HG03520 (cell line): ENCODE data around the gene TSPAN5.
"Not testable (repeated sequence)": the region's sequence is repeated elsewhere in the genome, so short reads cannot be mapped to it uniquely, and the experiment has no call there.

Source experiments
- ATAC-seq: cut with Tn5 transposase; IDR thresholded peaks from one replicate; pipeline ENCODE4 v1.9.1; 2021; ENCODE audit warnings: mild to moderate bottlenecking, moderate library complexity; ENCODE audit not compliant: unreplicated experiment

Gene TSPAN5

DNA sequence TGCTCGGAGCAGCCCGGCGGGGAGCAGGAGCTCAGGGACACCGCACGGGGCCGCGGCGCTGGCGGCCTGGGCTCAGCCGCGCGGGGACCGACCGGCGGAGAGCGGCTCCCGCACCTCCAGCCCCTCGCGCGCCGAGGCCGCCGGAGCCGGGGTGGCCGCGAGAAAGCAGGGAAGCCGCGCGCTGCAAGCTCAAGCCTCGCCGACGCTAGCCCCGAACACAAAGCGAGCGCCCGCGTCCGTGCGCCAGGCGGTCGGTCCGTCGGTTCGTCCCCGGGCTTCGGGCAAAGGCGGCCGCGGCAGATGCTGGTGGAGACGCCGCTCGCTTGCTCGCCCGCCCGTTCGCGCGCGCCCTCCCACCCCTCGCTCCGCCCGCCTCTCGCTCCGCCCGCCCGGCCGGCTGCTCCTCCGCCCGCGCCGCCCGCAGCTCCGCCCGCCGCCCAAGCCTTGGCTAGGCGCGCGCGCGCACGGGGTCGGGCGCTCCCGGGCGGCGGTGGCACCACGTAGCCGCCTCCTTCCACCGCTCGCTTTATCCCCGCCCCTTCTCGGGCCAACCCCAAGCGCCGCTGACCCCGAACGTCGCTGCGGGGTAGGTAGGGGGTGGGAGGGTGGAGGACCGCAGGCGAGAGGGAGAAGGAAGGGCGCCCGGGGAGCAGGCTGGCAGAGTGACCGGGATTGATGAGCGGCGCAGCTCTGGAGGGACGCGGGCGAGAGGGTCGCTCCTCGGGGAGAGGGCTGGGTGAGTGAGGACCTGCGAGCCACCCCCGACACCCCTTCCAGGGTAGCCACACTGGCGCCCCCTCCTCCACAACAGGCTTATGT lies at the start of gene TSPAN5:
Gene TSPAN5, minus strand, starts transcription at position 325 of the 819 bp plus-strand sequence.
- ATAC-seq = peak; percentile 60

- no peak for ATAC-seq
Observed at GRCh38 chr4:98706935-98707334, 48.5 kb upstream of the TSPAN5 start.

DNA sequence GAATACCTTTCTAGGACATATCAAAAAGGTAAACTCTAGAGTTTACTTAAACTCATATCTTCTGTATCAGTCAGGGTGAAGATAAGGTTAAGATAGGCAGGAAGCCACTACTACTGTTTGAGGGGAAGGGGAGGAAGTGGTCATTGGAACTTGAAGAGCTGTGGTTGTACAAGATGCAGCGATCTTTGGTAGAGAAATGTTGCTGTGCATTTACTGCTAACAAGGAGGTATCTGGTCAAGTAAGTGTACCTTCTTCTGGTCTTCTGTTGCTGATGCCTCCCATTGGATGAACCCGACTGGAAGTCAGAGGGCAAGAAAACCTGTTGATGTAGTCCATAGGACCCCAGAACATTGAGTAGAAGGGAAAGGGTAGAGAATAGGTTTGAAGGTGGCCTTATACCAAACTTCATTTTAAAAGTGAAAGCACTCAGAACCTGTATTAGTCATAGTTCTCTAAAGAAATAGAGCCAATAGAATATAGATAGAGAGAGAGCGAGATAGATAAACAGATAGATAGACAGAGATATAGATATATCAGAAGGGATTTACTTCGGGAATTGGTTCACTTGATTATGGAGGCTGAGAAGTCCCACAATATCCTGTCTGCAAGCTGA lies 47.9 kb upstream of the TSPAN5 start:
- ATAC-seq = no peak

DNA sequence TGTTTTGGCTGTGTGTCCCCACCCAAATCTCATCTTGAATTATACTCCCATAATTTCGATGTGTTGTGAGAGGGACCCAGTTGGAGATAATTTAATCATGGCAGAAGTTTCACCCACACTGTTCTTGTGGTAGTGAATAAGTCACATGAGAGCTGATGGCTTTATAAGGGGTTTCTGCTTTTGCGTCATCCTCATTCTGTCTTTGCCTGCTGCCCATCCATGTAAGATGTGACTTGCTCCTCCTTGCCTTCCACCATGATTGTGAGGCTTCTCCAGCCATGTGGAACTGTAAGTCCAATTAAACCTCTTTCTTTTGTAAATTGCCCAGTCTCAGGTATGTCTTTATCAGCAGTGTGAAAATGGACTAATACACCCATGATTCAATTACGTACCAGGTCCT lies 47.2 kb upstream of the TSPAN5 start:
- not testable (repeated sequence) for ATAC-seq

GRCh38 chr4:98700656-98701055 lies 42.2 kb upstream of the TSPAN5 start:
- ATAC-seq = no peak

- no peak for ATAC-seq
Observed at GRCh38 chr4:98694076-98694475, 35.7 kb upstream of the TSPAN5 start.

- no peak for ATAC-seq
Observed at GRCh38 chr4:98692411-98692810, 34.0 kb upstream of the TSPAN5 start.

DNA sequence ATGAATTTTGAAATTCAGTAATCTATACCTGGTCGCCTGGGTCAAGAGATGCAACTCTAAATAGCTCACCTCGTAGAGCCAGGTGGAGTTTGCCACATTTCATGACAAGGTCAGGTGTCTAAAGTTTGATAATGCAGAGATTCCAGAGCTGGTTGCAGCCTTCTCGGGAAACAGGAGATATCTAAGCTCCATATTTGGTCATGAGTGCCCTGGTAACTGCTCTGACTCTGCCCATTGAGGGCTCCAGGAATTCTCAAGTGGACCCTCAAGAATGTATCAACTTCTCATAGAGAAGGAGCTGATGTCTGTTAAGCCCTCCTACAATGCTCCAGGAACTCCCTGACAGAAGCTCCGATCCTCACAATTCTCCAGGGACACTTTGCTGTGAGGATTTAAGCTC lies 33.2 kb upstream of the TSPAN5 start:
- no peak for ATAC-seq

- ATAC-seq = no peak
Observed at GRCh38 chr4:98689507-98690174, 31.2 kb upstream of the TSPAN5 start.

GRCh38 chr4:98688411-98689290 lies 30.2 kb upstream of the TSPAN5 start:
- no peak for ATAC-seq

DNA sequence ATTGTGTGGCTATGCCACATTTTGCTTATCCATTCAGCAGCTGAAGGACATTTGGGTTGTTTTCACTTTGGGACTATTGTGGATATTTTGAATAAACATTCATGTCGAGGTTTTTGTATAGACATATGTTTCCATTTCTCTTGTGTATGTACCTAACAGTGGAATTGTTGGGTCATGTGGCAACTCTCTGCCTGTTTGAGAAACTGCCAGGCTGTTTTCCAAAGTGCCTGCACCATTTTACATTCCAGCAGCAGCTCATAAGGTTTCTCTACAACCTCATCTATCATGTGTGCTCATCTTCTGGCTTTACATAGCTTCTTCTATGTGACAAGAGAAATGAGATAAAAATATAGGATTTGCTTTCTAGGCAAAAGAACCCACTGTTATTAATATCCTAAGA lies 29.5 kb upstream of the TSPAN5 start:
- ATAC-seq = no peak

DNA sequence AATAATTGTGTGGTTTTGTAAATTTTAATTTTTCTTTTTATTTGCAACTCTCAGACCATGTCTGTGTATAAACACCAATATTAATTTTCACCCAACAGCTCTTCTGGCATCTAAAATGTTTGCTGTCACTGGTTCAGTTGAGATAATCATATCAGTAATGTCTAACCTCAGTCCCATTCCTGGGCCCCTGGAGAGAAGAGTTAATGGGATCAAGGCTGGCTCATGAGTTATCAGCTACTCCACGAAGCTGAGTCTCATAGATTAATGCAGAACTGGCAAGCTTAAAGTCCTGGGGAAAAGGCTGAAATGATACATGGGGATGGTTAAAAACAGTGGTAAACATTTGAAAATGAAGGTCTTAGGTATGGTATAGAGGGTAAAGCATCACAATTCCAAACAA lies 28.4 kb upstream of the TSPAN5 start:
- ATAC-seq = no peak

- no peak for ATAC-seq
Observed at GRCh38 chr4:98686043-98686707, 27.8 kb upstream of the TSPAN5 start.

DNA sequence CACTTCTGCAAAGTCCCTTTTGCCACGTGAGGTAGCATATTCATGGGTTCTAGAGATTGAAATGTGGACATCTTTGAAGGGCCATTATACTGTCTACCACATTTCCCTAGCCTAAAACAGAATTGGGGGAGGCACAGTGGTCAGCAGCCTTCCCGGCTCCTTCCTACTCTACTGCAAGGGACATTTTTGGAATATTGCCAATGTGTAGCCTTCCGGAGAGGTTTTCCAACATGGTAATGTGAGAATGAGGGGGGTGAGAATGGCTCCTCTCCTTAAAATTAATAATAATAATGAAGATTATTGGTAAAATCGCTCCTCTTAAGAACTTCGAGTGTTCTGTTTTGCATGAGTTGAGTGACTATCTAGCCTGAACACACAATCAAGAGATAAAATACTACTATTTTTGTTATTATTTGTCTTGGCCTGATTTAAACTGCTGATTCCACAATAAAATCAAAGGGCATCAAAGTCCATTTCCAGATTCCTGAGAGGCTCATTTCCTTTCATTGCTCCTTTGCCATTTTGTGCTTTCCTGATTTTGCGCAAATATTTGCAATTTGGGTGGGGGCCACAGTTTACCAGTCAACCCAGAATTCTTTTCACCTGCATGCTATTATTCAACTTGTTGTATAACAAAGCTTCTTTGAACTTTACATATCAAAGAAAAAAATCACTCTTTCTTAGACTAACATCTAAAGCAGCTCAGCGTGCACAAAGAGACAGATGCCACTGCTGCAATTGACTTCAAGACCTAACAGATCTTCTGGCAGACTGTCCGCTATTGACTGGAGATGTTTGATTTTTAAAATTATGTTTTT lies 27.0 kb upstream of the TSPAN5 start:
- no peak for ATAC-seq

GRCh38 chr4:98682719-98683118 lies 24.3 kb upstream of the TSPAN5 start:
- no peak for ATAC-seq

GRCh38 chr4:98680806-98681205 lies 22.4 kb upstream of the TSPAN5 start:
- no peak for ATAC-seq

DNA sequence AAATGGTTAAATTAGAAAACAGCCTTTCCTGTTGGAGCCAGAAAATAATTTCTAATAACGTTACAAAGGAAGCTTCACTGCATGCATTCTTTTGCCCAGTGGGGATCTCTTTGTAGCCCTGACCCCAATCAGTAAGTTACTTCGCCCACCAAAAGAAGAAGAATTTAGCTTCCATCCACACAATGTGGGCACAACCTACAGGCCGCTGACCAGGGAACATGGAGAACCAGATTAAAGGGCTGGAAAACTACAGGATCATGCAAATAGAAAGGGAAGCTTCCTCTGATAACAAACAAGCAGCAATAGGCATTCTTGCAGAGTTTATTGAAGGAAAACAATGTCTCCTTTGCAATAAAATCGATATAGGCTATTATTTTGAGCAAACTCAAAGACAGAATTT lies 21.3 kb upstream of the TSPAN5 start:
- ATAC-seq = no peak

DNA sequence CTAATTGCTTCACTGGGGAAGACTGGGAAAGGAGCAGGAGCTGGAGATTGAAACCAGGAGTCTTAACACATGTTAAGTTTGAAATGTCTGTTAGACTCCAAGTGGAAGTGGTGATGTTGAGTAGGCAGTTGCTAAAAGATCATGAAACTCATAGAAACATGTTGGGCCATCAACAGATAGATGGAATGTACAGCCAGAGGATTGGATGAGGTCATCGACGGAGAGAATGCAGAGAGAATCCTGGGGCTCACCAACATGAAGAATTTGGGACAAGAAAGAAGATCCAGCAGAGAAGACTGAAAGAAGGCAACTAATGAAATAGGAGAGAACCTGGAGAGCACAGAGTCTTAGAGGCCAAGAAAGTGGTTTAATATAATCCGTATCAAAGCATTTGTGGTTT lies 19.4 kb upstream of the TSPAN5 start:
- no peak for ATAC-seq

DNA sequence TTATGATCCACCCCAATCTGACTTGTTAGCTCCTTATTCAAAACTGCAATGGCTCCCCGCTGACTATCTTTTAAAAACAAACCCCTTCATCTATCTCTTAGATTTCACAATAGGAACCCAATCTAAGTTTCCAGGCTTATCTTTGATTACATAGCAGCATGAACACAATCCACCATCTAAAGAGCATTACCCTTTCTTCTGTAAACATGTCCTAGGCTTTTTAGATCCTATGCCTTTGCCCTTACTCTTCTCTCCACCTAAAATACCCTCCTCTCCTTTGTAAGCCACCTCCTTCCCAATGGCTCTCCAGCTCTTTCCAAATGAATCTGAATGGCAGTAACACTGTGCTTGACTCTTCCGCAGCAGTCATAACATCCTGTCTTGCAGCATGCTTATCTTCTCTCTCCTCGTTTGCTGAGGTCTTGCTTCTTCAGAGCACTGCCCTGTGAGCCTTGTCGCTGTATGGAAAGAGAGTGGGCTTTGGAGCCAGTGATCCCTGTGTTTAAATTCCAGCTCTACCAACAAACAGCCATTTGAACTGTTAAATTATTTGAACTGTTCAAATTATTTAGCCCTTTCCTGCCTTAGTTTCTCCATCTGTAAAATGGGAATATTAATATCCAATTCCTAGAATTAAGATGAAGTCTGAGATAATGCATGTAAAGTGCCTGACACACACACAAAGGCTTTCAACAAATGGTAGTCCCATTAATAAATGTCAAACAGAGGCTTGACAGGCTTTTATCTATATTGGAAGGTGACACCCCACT lies 16.2 kb upstream of the TSPAN5 start:
- ATAC-seq = no peak
